Upper lobe of left lung (tissue), 6 donors: ENCODE results near the gene CPNE4. TPM values are rescaled to one million over a fixed set of nuclear protein-coding genes. Genes with fewer than 3 reads are reported as not detected.

Experiments
- ATAC-seq, 2 donors: fragments of 200-7000 bp; cut with Tn5 transposase; one replicate each; pipeline ENCODE4 v1.9.1; 2022; ENCODE audit warnings: mild to moderate bottlenecking in 2 of 2, moderate library complexity in 2 of 2; ENCODE audit not compliant: low FRiP score in 2 of 2
- DNase-seq, 2 donors: peaks; one replicate each; pipeline ENCODE4 v3.0.0-alpha.2; 2019 to 2020
- H3K27ac ChIP-seq, 4 donors: fragments of 200-600 bp; sonication (generic); one replicate each; pipeline ENCODE4 v1.5.1; 2016 to 2019
- H3K27me3 ChIP-seq, 4 donors: fragments of 200-600 bp; sonication (generic); one replicate each; pipeline ENCODE4 v1.5.1; 2017 to 2019
- H3K36me3 ChIP-seq, 4 donors: fragments of 200-600 bp; sonication (generic); one replicate each; pipeline ENCODE4 v1.5.1; 2016 to 2019
- H3K4me1 ChIP-seq, 4 donors: fragments of 200-600 bp; sonication (generic); one replicate each; pipeline ENCODE4 v1.5.1; 2018 to 2019
- H3K4me3 ChIP-seq, 4 donors: fragments of 200-600 bp; sonication (generic); one replicate each; pipeline ENCODE4 v1.5.1; 2017 to 2019; ENCODE audit warnings: mild to moderate bottlenecking in 2 of 4, moderate library complexity in 1 of 4
- H3K9me3 ChIP-seq, 4 donors: fragments of 200-600 bp; sonication (generic); one replicate each; pipeline ENCODE4 v1.5.1; 2018 to 2019
- EP300 ChIP-seq, 4 donors: sonication (generic); formaldehyde crosslinking; IDR thresholded peaks; one replicate each; pipeline ENCODE4 v1.5.1; 2017; ENCODE audit warnings: antibody characterized with exemption in 4 of 4, control low read depth in 2 of 4
- POLR2A ChIP-seq, 4 donors: fragments of 450-650 bp; IDR thresholded peaks; one replicate each; pipeline ENCODE4 v1.5.1; 2016 to 2017; ENCODE audit warnings: antibody characterized with exemption in 4 of 4, mild to moderate bottlenecking in 2 of 4
- POLR2AphosphoS5 ChIP-seq, 2 donors: sonication (generic); formaldehyde crosslinking; IDR thresholded peaks; one replicate each; pipeline ENCODE4 v1.5.1; 2017; ENCODE audit warnings: antibody characterized with exemption in 2 of 2
- WGBS, 2 donors: methylation state at CpG; one replicate each; pipeline ENCODE4 v1.1.5; 2017 to 2018; 5-methylcytosine and 5-hydroxymethylcytosine counted together
- total RNA-seq, 6 donors: library from RNA; depleted of rRNA in 4 of 6; stranded (reverse); fragments of >200 nt in 4 of 6; gene quantifications; one replicate each; pipeline versions ENCODE4 v1.1.0 to v1.2.1, GENCODE V29; 2016 to 2021
- TF ChIP-seq, protein P1 (sequence below), 6 experiments: fragments of 450-650 bp in 4 of 6; fragments of 200-600 bp in 2 of 6; sonication (generic) in 2 of 6; IDR thresholded peaks; one replicate each; pipeline ENCODE4 v1.5.1; 2016 to 2019; ENCODE audit warnings: antibody characterized with exemption in 6 of 6
- donor health status: DM: no; HTN: no; CAD: no; lungs with moderate emphysema.
- donor health status: DM: no; HTN: yes; CAD: no; lungs with severe emphysema.

The CPNE4 gene
- total RNA-seq, 6 donors from 2014 or later: 0.34 to 2.1 (median 0.47) TPM; not detected in 3

DNA sequence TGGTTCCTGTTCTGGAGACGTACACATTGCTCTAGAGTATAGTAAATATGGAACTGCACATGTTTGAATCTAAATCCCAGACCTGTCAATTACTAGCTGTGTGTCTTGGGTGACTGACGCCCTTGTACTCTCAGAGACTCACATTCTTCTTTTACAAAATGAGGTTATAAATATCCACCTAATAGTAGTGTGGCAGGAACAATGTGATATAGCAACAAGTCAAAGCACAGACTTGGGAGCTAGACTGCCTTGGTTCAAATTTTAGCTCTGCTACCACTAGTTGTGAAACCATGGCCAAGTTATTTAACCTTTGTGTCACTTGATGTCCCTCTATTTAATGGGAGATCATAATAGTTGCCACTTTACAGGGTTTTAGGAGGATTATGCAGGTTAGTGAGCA is 245.6 kb downstream of the CPNE4 start:
- Histone ChIP-seq H3K36me3 (no peaks in the 10 kb centered on the region), H3K4me1 (no peaks in the 10 kb centered on the region), H3K27ac (no peak overlapping the region), H3K4me3 (no peak overlapping the region), H3K27me3 (no peaks in the 10 kb centered on the region), H3K9me3 (no peaks in the 10 kb centered on the region)
- WGBS, 2 donors: 64 to 68% methylated on average over 2 of the region's 2 CpGs
- ATAC-seq (no peak), DNase-seq (no peak)
- TF ChIP-seq EP300 (IDR thresholded peaks at IDR 0.05): no peak

- Histone ChIP-seq H3K4me1 (no peaks in the 10 kb centered on the region), H3K27ac (no peak overlapping the region), H3K4me3 (no peak overlapping the region), H3K27me3 (no peaks in the 10 kb centered on the region), H3K36me3 (no peaks in the 10 kb centered on the region), H3K9me3 (no peaks in the 10 kb centered on the region)
- TF ChIP-seq POLR2A (IDR thresholded peaks at IDR 0.05): no peak
- TF ChIP-seq, protein P1, sequence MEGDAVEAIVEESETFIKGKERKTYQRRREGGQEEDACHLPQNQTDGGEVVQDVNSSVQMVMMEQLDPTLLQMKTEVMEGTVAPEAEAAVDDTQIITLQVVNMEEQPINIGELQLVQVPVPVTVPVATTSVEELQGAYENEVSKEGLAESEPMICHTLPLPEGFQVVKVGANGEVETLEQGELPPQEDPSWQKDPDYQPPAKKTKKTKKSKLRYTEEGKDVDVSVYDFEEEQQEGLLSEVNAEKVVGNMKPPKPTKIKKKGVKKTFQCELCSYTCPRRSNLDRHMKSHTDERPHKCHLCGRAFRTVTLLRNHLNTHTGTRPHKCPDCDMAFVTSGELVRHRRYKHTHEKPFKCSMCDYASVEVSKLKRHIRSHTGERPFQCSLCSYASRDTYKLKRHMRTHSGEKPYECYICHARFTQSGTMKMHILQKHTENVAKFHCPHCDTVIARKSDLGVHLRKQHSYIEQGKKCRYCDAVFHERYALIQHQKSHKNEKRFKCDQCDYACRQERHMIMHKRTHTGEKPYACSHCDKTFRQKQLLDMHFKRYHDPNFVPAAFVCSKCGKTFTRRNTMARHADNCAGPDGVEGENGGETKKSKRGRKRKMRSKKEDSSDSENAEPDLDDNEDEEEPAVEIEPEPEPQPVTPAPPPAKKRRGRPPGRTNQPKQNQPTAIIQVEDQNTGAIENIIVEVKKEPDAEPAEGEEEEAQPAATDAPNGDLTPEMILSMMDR (IDR thresholded peaks at IDR 0.05): no peak
- TF ChIP-seq POLR2AphosphoS5 (IDR thresholded peaks at IDR 0.05): no peak
- no peak for TF ChIP-seq EP300 (IDR thresholded peaks at IDR 0.05)
- no peak for DNase-seq
- ATAC-seq: no peak
Observed at GRCh38 chr3:131786386-131786785, 248.4 kb downstream of the CPNE4 start.

- ATAC-seq (no peak), DNase-seq (no peak)
- H3K36me3 ChIP-seq: no peaks in the 10 kb centered on the region
- no peaks in the 10 kb centered on the region for H3K27me3 ChIP-seq
- WGBS, 2 donors: 68 to 75% methylated on average over 1 of the region's 1 CpG
- no peak for TF ChIP-seq POLR2A (IDR thresholded peaks at IDR 0.05)
- TF ChIP-seq, protein P1 (IDR thresholded peaks at IDR 0.05): no peak
- no peak for TF ChIP-seq EP300 (IDR thresholded peaks at IDR 0.05)
- TF ChIP-seq POLR2AphosphoS5 (IDR thresholded peaks at IDR 0.05): no peak
- no peaks in the 10 kb centered on the region for H3K9me3 ChIP-seq
- H3K4me3 ChIP-seq: no peak overlapping the region
- H3K4me1 ChIP-seq: no peaks in the 10 kb centered on the region
- no peak overlapping the region for H3K27ac ChIP-seq
Observed at GRCh38 chr3:131782751-131783150, 252.1 kb downstream of the CPNE4 start.

DNA sequence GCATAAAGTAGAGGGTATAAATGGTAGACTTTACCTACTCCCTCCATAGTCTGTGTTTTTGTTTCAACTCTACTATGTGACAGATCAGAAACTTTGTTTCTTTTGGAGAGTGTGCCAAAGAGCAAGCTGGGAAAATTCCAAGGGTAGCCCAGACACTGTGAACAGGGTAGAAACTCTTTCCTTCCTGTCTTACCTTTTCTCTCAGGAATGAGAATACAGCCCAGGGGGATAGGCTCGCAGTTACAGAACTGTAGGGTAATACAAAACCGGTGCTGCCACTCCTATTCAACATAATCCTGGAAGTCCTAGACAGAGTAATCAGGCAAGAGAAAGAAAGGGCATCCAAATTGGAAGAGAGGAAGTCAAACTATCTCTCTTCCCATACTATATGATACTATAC is 256.3 kb downstream of the CPNE4 start:
- H3K27ac ChIP-seq: no peak overlapping the region
- ATAC-seq (no peak), DNase-seq (no peak)
- WGBS, 2 donors: 77 to 84% methylated on average over 2 of the region's 2 CpGs
- H3K4me1 ChIP-seq: no peaks in the 10 kb centered on the region
- peaks cover 0 to 6% (median 0%) of the 10 kb centered on the region in 4 donors for H3K9me3 ChIP-seq
- H3K36me3 ChIP-seq: no peaks in the 10 kb centered on the region
- TF ChIP-seq POLR2A (IDR thresholded peaks at IDR 0.05) (no peak), EP300 (IDR thresholded peaks at IDR 0.05) (no peak), POLR2AphosphoS5 (IDR thresholded peaks at IDR 0.05) (no peak)
- TF ChIP-seq, protein P1 (IDR thresholded peaks at IDR 0.05): no peak
- H3K4me3 ChIP-seq: no peak overlapping the region
- no peaks in the 10 kb centered on the region for H3K27me3 ChIP-seq

- H3K27me3 ChIP-seq: no peaks in the 10 kb centered on the region
- TF ChIP-seq, protein P1 (IDR thresholded peaks at IDR 0.05): no peak
- no peak for TF ChIP-seq EP300 (IDR thresholded peaks at IDR 0.05)
- no peak for TF ChIP-seq POLR2A (IDR thresholded peaks at IDR 0.05)
- no peak for TF ChIP-seq POLR2AphosphoS5 (IDR thresholded peaks at IDR 0.05)
- H3K27ac ChIP-seq: no peak overlapping the region
- H3K36me3 ChIP-seq: no peaks in the 10 kb centered on the region
- no peak overlapping the region for H3K4me3 ChIP-seq
- H3K9me3 ChIP-seq: peaks cover 0 to 6% (median 0%) of the 10 kb centered on the region in 4 donors
- ATAC-seq (no peak), DNase-seq (no peak)
- no peaks in the 10 kb centered on the region for H3K4me1 ChIP-seq
Observed at GRCh38 chr3:131775650-131776049, 259.2 kb downstream of the CPNE4 start.
